Mesodermal cell (in vitro differentiated cells): ENCODE measurements around the gene RAB4A. TPM values are rescaled to one million over a fixed set of nuclear protein-coding genes. Genes with fewer than 3 reads are reported as not detected.

Experiments used
- H3K27ac ChIP-seq: 2 replicates; pipeline ENCODE4 v1.7.0; 2013; ENCODE audit warnings: mild to moderate bottlenecking, low read depth, low read length, moderate library complexity; ENCODE audit not compliant: severe bottlenecking
- H3K36me3 ChIP-seq: 2 replicates; pipeline ENCODE4 v1.7.1; 2013; ENCODE audit warnings: mild to moderate bottlenecking, low read length, moderate library complexity; ENCODE audit not compliant: control insufficient read depth, insufficient read depth
- H3K4me1 ChIP-seq: one replicate; pipeline ENCODE4 v1.7.1; 2013; ENCODE audit warnings: mild to moderate bottlenecking, low read length; ENCODE audit not compliant: insufficient read depth, control insufficient read depth, poor library complexity, severe bottlenecking
- H3K4me3 ChIP-seq: 2 replicates; pipeline ENCODE4 v1.7.0; 2013; ENCODE audit warnings: low read length, control low read depth, mild to moderate bottlenecking; ENCODE audit not compliant: insufficient read depth, poor library complexity, severe bottlenecking; ENCODE audit errors: extremely low read depth
- H3K9me3 ChIP-seq: 2 replicates; pipeline ENCODE4 v1.7.1; 2013; ENCODE audit warnings: mild to moderate bottlenecking, low read length, moderate library complexity; ENCODE audit not compliant: control insufficient read depth
- WGBS, 2 experiments: methylation state at CpG; one replicate each; pipeline ENCODE4 v1.1.5; 2013; ENCODE audit warnings: missing lambda C conversion rate in 2 of 2; ENCODE audit not compliant: insufficient coverage in 2 of 2; 5-methylcytosine and 5-hydroxymethylcytosine counted together
- polyA plus RNA-seq, 2 experiments: library from polyadenylated mRNA; stranded (reverse); fragments of 50-300 nt; gene quantifications; one replicate each; pipeline ENCODE4 v1.2.3, GENCODE V29; 2013

Gene RAB4A
- polyA plus RNA-seq (2013, experiment 1 of 2) = 45.7 TPM
- polyA plus RNA-seq (2013, experiment 2 of 2) = 47.0 TPM

- H3K36me3 ChIP-seq = no peaks in the 10 kb centered on the region
- 21 to 44% methylated on average over 23 to 73 of the region's 95 CpGs for WGBS, 2 experiments
- H3K4me3 ChIP-seq = peak within 1 kb of the TSS; percentile 61
- peaks cover 8% of the 10 kb centered on the region for H3K9me3 ChIP-seq
- peaks cover 7% of the 10 kb centered on the region for H3K4me1 ChIP-seq
- H3K27ac ChIP-seq = peak within 1 kb of the TSS; percentile 17
Observed at GRCh38 chr1:229270547-229271447, at the start of gene RAB4A. Gene RAB4A, plus strand, starts transcription at chr1:229271111. Its CDS starts 229 bp downstream, at chr1:229271340.

GRCh38 chr1:229222081-229222480 is 48.8 kb upstream of the RAB4A start:
- 94% methylated on average over 2 of the region's 3 CpGs; no CpG with 5 or more reads in 1 of the 2 experiments for WGBS, 2 experiments

GRCh38 chr1:229223498-229223897 is 47.4 kb upstream of the RAB4A start:
- no peaks in the 10 kb centered on the region for H3K9me3 ChIP-seq
- H3K36me3 ChIP-seq = no peaks in the 10 kb centered on the region
- H3K27ac ChIP-seq = no peak overlapping the region
- no peaks in the 10 kb centered on the region for H3K4me1 ChIP-seq
- 70 to 79% methylated on average over 5 to 7 of the region's 8 CpGs for WGBS, 2 experiments
- no peak overlapping the region for H3K4me3 ChIP-seq

More at GRCh38 chr1:229222081-229222480, 48.8 kb upstream of the RAB4A start:
- H3K36me3 ChIP-seq = no peaks in the 10 kb centered on the region
- no peak overlapping the region for H3K27ac ChIP-seq
- H3K4me3 ChIP-seq = no peak overlapping the region
- H3K9me3 ChIP-seq = no peaks in the 10 kb centered on the region
- H3K4me1 ChIP-seq = peaks cover 3% of the 10 kb centered on the region

- Histone ChIP-seq H3K4me1 (peaks cover 3% of the 10 kb centered on the region), H3K36me3 (no peaks in the 10 kb centered on the region), H3K27ac (no peak overlapping the region), H3K9me3 (no peaks in the 10 kb centered on the region), H3K4me3 (no peak overlapping the region)
- 82 to 100% methylated on average over 1 of the region's 2 CpGs for WGBS, 2 experiments
Observed at GRCh38 chr1:229224308-229224707, 46.6 kb upstream of the RAB4A start.

GRCh38 chr1:229225331-229225782 is 45.6 kb upstream of the RAB4A start:
- Histone ChIP-seq H3K27ac (no peak overlapping the region), H3K36me3 (no peaks in the 10 kb centered on the region), H3K4me3 (no peak overlapping the region), H3K9me3 (no peaks in the 10 kb centered on the region), H3K4me1 (peaks cover 13% of the 10 kb centered on the region)
- WGBS, 2 experiments = 74 to 93% methylated on average over 6 to 7 of the region's 7 CpGs

GRCh38 chr1:229226796-229227195 is 44.1 kb upstream of the RAB4A start:
- Histone ChIP-seq H3K4me3 (no peak overlapping the region), H3K27ac (no peak overlapping the region), H3K9me3 (no peaks in the 10 kb centered on the region), H3K4me1 (peaks cover 25% of the 10 kb centered on the region), H3K36me3 (no peaks in the 10 kb centered on the region)
- 88 to 100% methylated on average over 3 to 4 of the region's 4 CpGs for WGBS, 2 experiments

- H3K36me3 ChIP-seq = no peaks in the 10 kb centered on the region
- H3K9me3 ChIP-seq = no peaks in the 10 kb centered on the region
- H3K4me1 ChIP-seq = peaks cover 30% of the 10 kb centered on the region
- 10 to 11% methylated on average over 14 of the region's 15 CpGs for WGBS, 2 experiments
- H3K27ac ChIP-seq = no peak overlapping the region
- no peak overlapping the region for H3K4me3 ChIP-seq
Observed at GRCh38 chr1:229227298-229227919, 43.5 kb upstream of the RAB4A start.

- no CpG with 5 or more reads among the region's 2 CpGs for WGBS, 2 experiments
- Histone ChIP-seq H3K4me3 (no peak overlapping the region), H3K4me1 (peaks cover 31% of the 10 kb centered on the region), H3K36me3 (no peaks in the 10 kb centered on the region), H3K27ac (no peak overlapping the region), H3K9me3 (no peaks in the 10 kb centered on the region)
Observed at GRCh38 chr1:229228522-229228921, 42.4 kb upstream of the RAB4A start.

GRCh38 chr1:229229137-229229720 is 41.7 kb upstream of the RAB4A start:
- Histone ChIP-seq H3K4me1 (peaks cover 31% of the 10 kb centered on the region), H3K4me3 (no peak overlapping the region), H3K27ac (peak overlapping the region; percentile 37), H3K36me3 (no peaks in the 10 kb centered on the region), H3K9me3 (no peaks in the 10 kb centered on the region)
- WGBS, 2 experiments = 0 to 12% methylated on average over 1 to 3 of the region's 7 CpGs

GRCh38 chr1:229229721-229230139 is 41.2 kb upstream of the RAB4A start:
- H3K36me3 ChIP-seq = no peaks in the 10 kb centered on the region
- H3K4me1 ChIP-seq = peaks cover 31% of the 10 kb centered on the region
- H3K9me3 ChIP-seq = no peaks in the 10 kb centered on the region
- peak overlapping the region; percentile 37 for H3K27ac ChIP-seq
- 11 to 19% methylated on average over 2 to 3 of the region's 4 CpGs for WGBS, 2 experiments
- H3K4me3 ChIP-seq = no peak overlapping the region
